HCT116 (cell line): ENCODE results near the gene TM7SF2. TPM values are rescaled to one million over a fixed set of nuclear protein-coding genes. Genes with fewer than 3 reads are reported as not detected.
"Not testable (repeated sequence)": the region's sequence is repeated elsewhere in the genome, so short reads cannot be mapped to it uniquely, and the experiment has no call there.

Experiments used
- ATAC-seq: fragments of 200-7000 bp; cut with Tn5 transposase; 2 replicates; pipeline ENCODE4 v1.9.1; 2020; ENCODE audit warnings: mild to moderate bottlenecking, moderate library complexity
- BruUV-seq: library from RNA; stranded (reverse); fragments of 400-500 nt; replicated peaks from 2 replicates; lab custom pipeline; 2021; lab: Mats Ljungman, UMichigan
- CTCF ChIA-PET: fragments of 300-600 bp; sonication (Branson Sonifier 250); formaldehyde crosslinking; loops from one replicate; lab custom pipeline; 2021; ENCODE audit warnings: antibody characterized with exemption; lab: Charles Lee
- POLR2A ChIA-PET: fragments of 300-600, 350-600 bp; sonication (Branson Sonifier 250); formaldehyde crosslinking; loops from one replicate; lab custom pipeline; 2021; ENCODE audit warnings: antibody characterized with exemption; lab: Charles Lee
- RAD21 ChIA-PET, 2 experiments: fragments of 300-600 bp; sonication (Branson Sonifier 250); formaldehyde crosslinking; loops; one replicate each; lab custom pipeline; 2023; ENCODE audit warnings: low total read pairs in 2 of 2; ENCODE audit not compliant: uncharacterized antibody in 2 of 2, unreplicated experiment in 2 of 2, low non-redundant PET in 1 of 2; lab: Charles Lee
- DNase-seq: peaks from one replicate; pipeline ENCODE4 v3.0.0-alpha.2; 2010; ENCODE audit warnings: low read depth, low spot score
- H2AFZ ChIP-seq: fragments of 200-600 bp; shearing (Covaris generic), sonication (generic); 2 replicates; pipeline ENCODE4 v1.6.1; 2017; ENCODE audit warnings: low read depth, mixed run types, mixed read lengths, antibody characterized with exemption, low read length; ENCODE audit not compliant: poor library complexity, severe bottlenecking
- H3K27ac ChIP-seq: 2 replicates; pipeline ENCODE4 v1.5.1; 2012; ENCODE audit warnings: low read depth, low read length
- H3K27me3 ChIP-seq: fragments of 200-600 bp; sonication (generic); 2 replicates; pipeline ENCODE4 v1.6.1; 2016; ENCODE audit warnings: mixed run types, low read length, mixed read lengths; ENCODE audit not compliant: insufficient read depth
- H3K36me3 ChIP-seq, 2 experiments: fragments of 200-500 bp in 1 of 2; fragments of 200-600 bp in 1 of 2; sonication (Bioruptor generic) in 1 of 2; sonication (generic) in 1 of 2; 2 replicates each; pipeline versions ENCODE4 v1.5.1 to v1.6.1; 2014 to 2016; ENCODE audit warnings: low read length in 2 of 2, inconsistent platforms in 1 of 2, mixed read lengths in 1 of 2, mixed run types in 1 of 2; ENCODE audit not compliant: insufficient read depth in 2 of 2, control insufficient read depth in 1 of 2
- H3K4me1 ChIP-seq, 2 experiments: fragments of 200-600 bp in 1 of 2; sonication (generic) in 1 of 2; 2 replicates each; pipeline versions ENCODE4 v1.5.1 to v1.6.1; 2012 to 2017; ENCODE audit warnings: low read length in 2 of 2, inconsistent platforms in 1 of 2, mild to moderate bottlenecking in 1 of 2, mixed read lengths in 1 of 2, mixed run types in 1 of 2, moderate library complexity in 1 of 2; ENCODE audit not compliant: insufficient read depth in 2 of 2, control insufficient read depth in 1 of 2
- H3K4me2 ChIP-seq: fragments of 200-600 bp; sonication (generic); 2 replicates; pipeline ENCODE4 v1.6.1; 2017; ENCODE audit warnings: mixed run types, low read length, mixed read lengths
- H3K4me3 ChIP-seq, 2 experiments: fragments of 200-600 bp in 1 of 2; sonication (generic) in 1 of 2; replicated peaks in 1 of 2; 2 replicates each; pipeline ENCODE4 v1.5.1; 2011 to 2016; ENCODE audit warnings: low read length in 2 of 2, control low read depth in 1 of 2, low read depth in 1 of 2, mild to moderate bottlenecking in 1 of 2, mixed read lengths in 1 of 2, mixed run types in 1 of 2
- H3K79me2 ChIP-seq: fragments of 200-600 bp; sonication (generic); 2 replicates; pipeline ENCODE4 v1.6.1; 2017; ENCODE audit warnings: mild to moderate bottlenecking, mixed run types, low read length, moderate library complexity, mixed read lengths; ENCODE audit not compliant: insufficient read depth
- H3K9ac ChIP-seq: fragments of 200-600 bp; sonication (generic); 2 replicates; pipeline ENCODE4 v1.6.1; 2016; ENCODE audit warnings: low read length, mixed read lengths
- H3K9me2 ChIP-seq: fragments of 200-600 bp; sonication (generic), shearing (Covaris generic); 2 replicates; pipeline ENCODE4 v1.6.1; 2017; ENCODE audit warnings: mixed run types, mild to moderate bottlenecking, moderate library complexity; ENCODE audit not compliant: insufficient read depth
- H3K9me3 ChIP-seq, 2 experiments: fragments of 200-500 bp in 1 of 2; fragments of 200-600 bp in 1 of 2; sonication (Bioruptor generic) in 1 of 2; sonication (generic) in 1 of 2; 2 replicates each; pipeline ENCODE4 v1.6.1; 2014 to 2017; ENCODE audit warnings: low read length in 2 of 2, mixed read lengths in 2 of 2, inconsistent platforms in 1 of 2, low read depth in 1 of 2, mild to moderate bottlenecking in 1 of 2, mixed run types in 1 of 2, moderate library complexity in 1 of 2; ENCODE audit not compliant: control insufficient read depth in 1 of 2, insufficient read depth in 1 of 2
- H4K20me1 ChIP-seq: fragments of 200-600 bp; sonication (generic), shearing (Covaris generic); 2 replicates; pipeline ENCODE4 v1.6.1; 2017; ENCODE audit warnings: mixed run types, mild to moderate bottlenecking, moderate library complexity; ENCODE audit not compliant: insufficient read depth
- POLR2AphosphoS5 ChIP-seq: IDR thresholded peaks from 2 replicates; pipeline ENCODE4 v1.6.1; 2011; ENCODE audit warnings: mild to moderate bottlenecking, low read depth, low read length, moderate library complexity
- SIN3A ChIP-seq: IDR thresholded peaks from 2 replicates; pipeline ENCODE4 v1.6.1; 2012; ENCODE audit warnings: low read depth
- YY1 ChIP-seq: IDR thresholded peaks from 2 replicates; pipeline ENCODE4 v1.6.1; 2011; ENCODE audit warnings: low read length, low read depth, moderate library complexity, mild to moderate bottlenecking; ENCODE audit not compliant: insufficient replicate concordance; ENCODE audit errors: extremely low read depth
- intact Hi-C: fragments of 100-400 bp; cut with micrococcal nuclease; formaldehyde crosslinking; loops from 2 replicates; pipeline ENCODE4 v1.10.0; 2022
- total RNA-seq: library from RNA; stranded (reverse); gene quantifications from one replicate; pipeline ENCODE4 v1.2.1, GENCODE V29; 2021; ENCODE audit not compliant: unreplicated experiment

The TM7SF2 gene
- total RNA-seq, 1 experiment from 2014 or later = 52.9 TPM

GRCh38 chr11:65118891-65119669 is 7.4 kb downstream of the TM7SF2 start:
- ATAC-seq, RAD21 ChIA-PET, H3K9ac ChIP-seq, DNase-seq, H3K4me2 ChIP-seq, H3K9me2 ChIP-seq, H3K27me3 ChIP-seq, H2AFZ ChIP-seq, H3K9me3 ChIP-seq, H3K4me3 ChIP-seq, CTCF ChIA-PET, BruUV-seq, H4K20me1 ChIP-seq: not testable (repeated sequence)
- 0 out of 2 replicates have a peak overlapping the region, but pooled peaks have one; percentile 20 for H3K27ac ChIP-seq
- intact Hi-C loops = loop anchor here (5.0 to 10.0 kb wide), 3 partner anchors 107 to 332 kb away; partner anchors contain the start of genes ARL2 and ATG2A
- POLR2A ChIA-PET = interaction anchor here (1.7 kb wide), 1 partner anchor 16 kb away, joined by 5 read pairs; no protein-coding TSS in a partner anchor
- peaks cover 16 to 37% of the 10 kb centered on the region in 2 experiments; a peak in 3 of 4 replicates for H3K4me1 ChIP-seq
- H3K36me3 ChIP-seq = peaks cover 10 to 45% of the 10 kb centered on the region in 2 experiments
- peaks cover 69% of the 10 kb centered on the region for H3K79me2 ChIP-seq
- peak; percentile 37; the same call in 1 of the 2 replicates for TF ChIP-seq POLR2AphosphoS5

- ChIA-PET RAD21 (no interaction called here), CTCF (interaction anchor here (0.6 kb wide), 1 partner anchor 58 kb away, joined by 3 read pairs; no protein-coding TSS in a partner anchor), POLR2A (no interaction called here)
- H3K27me3 ChIP-seq = no peaks in the 10 kb centered on the region
- H3K36me3 ChIP-seq = peaks cover 14 to 50% of the 10 kb centered on the region in 2 experiments
- no peak overlapping the region for H2AFZ ChIP-seq
- H3K27ac ChIP-seq = no peak overlapping the region
- no peaks in the 10 kb centered on the region for H3K9me3 ChIP-seq
- peaks cover 74% of the 10 kb centered on the region for H3K79me2 ChIP-seq
- no peak for ATAC-seq
- no peak overlapping the region for H3K4me3 ChIP-seq
- no peak for DNase-seq
- H3K9me2 ChIP-seq = no peaks in the 10 kb centered on the region
- no TSS peak for BruUV-seq
- H3K4me2 ChIP-seq = no peak overlapping the region
- TF ChIP-seq YY1 (no peak), SIN3A (no peak)
- peaks cover 16 to 37% of the 10 kb centered on the region in 2 experiments; a peak in 3 of 4 replicates for H3K4me1 ChIP-seq
- intact Hi-C loops = loop anchor here (5.0 to 10.0 kb wide), 3 partner anchors 107 to 332 kb away; partner anchors contain the start of genes ARL2 and ATG2A
- H4K20me1 ChIP-seq = no peaks in the 10 kb centered on the region; the same call in 1 of the 2 replicates
- H3K9ac ChIP-seq = peak overlapping the region; percentile 93; the same call in 1 of the 2 replicates
Observed at GRCh38 chr11:65119670-65119995, 8.0 kb downstream of the TM7SF2 start.
